Stimulated activated CD8-positive, alpha-beta memory T cell treated with anti-CD3 and anti-CD28 coated beads, Interleukin-7, amount 100 ng/mL, for 48 hours (primary cell): ENCODE results near the gene THSD4.

Experiments used
- DNase-seq, 2 donors: peaks; one replicate each; pipeline ENCODE4 v3.0.0-alpha.2; 2020; ENCODE audit warnings: low read depth in 1 of 2; ENCODE audit errors: extremely low read depth in 1 of 2

The THSD4 gene

GRCh38 chr15:71629781-71630474 lies 514.7 kb downstream of the THSD4 start:
- no peak for DNase-seq

GRCh38 chr15:71630475-71630809 lies 515.2 kb downstream of the THSD4 start:
- DNase-seq, result no peak

- no peak for DNase-seq
Observed at GRCh38 chr15:71632576-71633195, 517.4 kb downstream of the THSD4 start.

- no peak for DNase-seq
Observed at GRCh38 chr15:71634820-71635560, 519.7 kb downstream of the THSD4 start.

GRCh38 chr15:71635735-71636134 lies 520.5 kb downstream of the THSD4 start:
- DNase-seq, result no peak

GRCh38 chr15:71638876-71639275 lies 523.6 kb downstream of the THSD4 start:
- DNase-seq, result no peak

GRCh38 chr15:71639471-71639870 lies 524.2 kb downstream of the THSD4 start:
- DNase-seq, result no peak

GRCh38 chr15:71643918-71644317 lies 528.6 kb downstream of the THSD4 start:
- no peak for DNase-seq

- DNase-seq, result no peak
Observed at GRCh38 chr15:71646767-71647486, 531.7 kb downstream of the THSD4 start.

GRCh38 chr15:71647487-71647808 lies 532.2 kb downstream of the THSD4 start:
- no peak for DNase-seq

- no peak for DNase-seq
Observed at GRCh38 chr15:71648095-71648494, 532.8 kb downstream of the THSD4 start.

GRCh38 chr15:71649894-71650293 lies 534.6 kb downstream of the THSD4 start:
- DNase-seq, result no peak

GRCh38 chr15:71650603-71651002 lies 535.3 kb downstream of the THSD4 start:
- DNase-seq, result no peak

- no peak for DNase-seq
Observed at GRCh38 chr15:71651750-71652186, 536.5 kb downstream of the THSD4 start.

- no peak for DNase-seq
Observed at GRCh38 chr15:71654042-71654719, 538.9 kb downstream of the THSD4 start.

GRCh38 chr15:71654720-71655174 lies 539.5 kb downstream of the THSD4 start:
- DNase-seq, result no peak

- no peak for DNase-seq
Observed at GRCh38 chr15:71656425-71656824, 541.2 kb downstream of the THSD4 start.

GRCh38 chr15:71657141-71657540 lies 541.9 kb downstream of the THSD4 start:
- no peak for DNase-seq

- no peak for DNase-seq
Observed at GRCh38 chr15:71658036-71658435, 542.8 kb downstream of the THSD4 start.

- DNase-seq, result no peak
Observed at GRCh38 chr15:71658827-71659729, 543.8 kb downstream of the THSD4 start.
